ENCODE results near the gene DIS3L2.
"Not testable (repeated sequence)": the region's sequence is repeated elsewhere in the genome, so short reads cannot be mapped to it uniquely, and the experiment has no call there.

DIS3L2 gene

GRCh38 chr2:232338094-232338758, 376.7 kb downstream of the DIS3L2 start:
- DNase-seq: not testable (repeated sequence)

GRCh38 chr2:232338759-232339106, 377.2 kb downstream of the DIS3L2 start:
- DNase-seq: no peak

GRCh38 chr2:232339121-232340081, 377.9 kb downstream of the DIS3L2 start:
- DNase-seq: no peak

- no peak for DNase-seq
Observed at GRCh38 chr2:232340171-232340935, 378.8 kb downstream of the DIS3L2 start.

GRCh38 chr2:232341061-232341738, 379.7 kb downstream of the DIS3L2 start:
- DNase-seq: no peak

- DNase-seq: no peak
Observed at GRCh38 chr2:232341739-232342126, 380.2 kb downstream of the DIS3L2 start.

- DNase-seq: no peak
Observed at GRCh38 chr2:232342635-232343565, 381.4 kb downstream of the DIS3L2 start.

GRCh38 chr2:232343821-232344220, 382.3 kb downstream of the DIS3L2 start:
- DNase-seq: no peak

GRCh38 chr2:232345251-232345650, 383.7 kb downstream of the DIS3L2 start:
- DNase-seq: no peak

GRCh38 chr2:232347369-232347768, 385.9 kb downstream of the DIS3L2 start:
- DNase-seq: no peak

- no peak for DNase-seq
Observed at GRCh38 chr2:232348936-232349335, 387.4 kb downstream of the DIS3L2 start.

- no peak for DNase-seq
Observed at GRCh38 chr2:232349546-232349945, 388.0 kb downstream of the DIS3L2 start.

GRCh38 chr2:232349946-232350635, 388.6 kb downstream of the DIS3L2 start:
- DNase-seq: no peak

GRCh38 chr2:232350804-232351685, 389.5 kb downstream of the DIS3L2 start:
- no peak for DNase-seq

GRCh38 chr2:232351686-232352510, 390.4 kb downstream of the DIS3L2 start:
- no peak for DNase-seq

- no peak for DNase-seq
Observed at GRCh38 chr2:232352511-232353091, 391.1 kb downstream of the DIS3L2 start.

GRCh38 chr2:232353096-232353495, 391.6 kb downstream of the DIS3L2 start:
- no peak for DNase-seq

- no peak for DNase-seq
Observed at GRCh38 chr2:232353660-232354059, 392.1 kb downstream of the DIS3L2 start.

GRCh38 chr2:232354069-232354468, 392.6 kb downstream of the DIS3L2 start:
- no peak for DNase-seq

Data from activated CD4-positive, alpha-beta T cell treated with anti-CD3 and anti-CD28 coated beads, Interleukin-2, amount 50 U/mL, for 16 hours (primary cell).